Testis (tissue), 3 donors: ENCODE measurements around the gene ZNF93. TPM values are rescaled to one million over a fixed set of nuclear protein-coding genes. Genes with fewer than 3 reads are reported as not detected.
A peak's percentile ranks its signal among the peaks of the same experiment; 100 is the strongest.
"Not testable (repeated sequence)": the region's sequence is repeated elsewhere in the genome, so short reads cannot be mapped to it uniquely, and the experiment has no call there.

ENCODE experiments used
- DNase-seq: peaks from one replicate; pipeline ENCODE4 v3.0.0-alpha.2; 2019
- H3K27ac ChIP-seq, 2 donors: fragments of 200-600 bp; sonication (generic); one replicate each; pipeline ENCODE4 v1.5.1; 2019
- H3K27me3 ChIP-seq: fragments of 200-600 bp; sonication (generic); one replicate; pipeline ENCODE4 v1.5.1; 2019
- H3K36me3 ChIP-seq: fragments of 200-600 bp; sonication (generic); one replicate; pipeline ENCODE4 v1.5.1; 2017; ENCODE audit warnings: low read depth; ENCODE audit errors: missing control alignments
- H3K4me1 ChIP-seq: fragments of 200-600 bp; sonication (generic); one replicate; pipeline ENCODE4 v1.5.1; 2019
- H3K4me3 ChIP-seq, 2 donors: fragments of 200-600 bp; sonication (generic); one replicate each; pipeline ENCODE4 v1.5.1; 2017 to 2019
- H3K9me3 ChIP-seq: fragments of 200-600 bp; sonication (generic); one replicate; pipeline ENCODE4 v1.5.1; 2017
- POLR2A ChIP-seq: fragments of 450-650 bp; IDR thresholded peaks from one replicate; pipeline ENCODE4 v1.6.1; 2017; ENCODE audit warnings: antibody characterized with exemption, mild to moderate bottlenecking, moderate library complexity
- WGBS, 2 donors: methylation state at CpG; one replicate each; pipeline ENCODE4 v1.1.5; 2018; 5-methylcytosine and 5-hydroxymethylcytosine counted together
- intact Hi-C: fragments of 100-400 bp; cut with DNase I; formaldehyde crosslinking; loops from one replicate; pipeline ENCODE4 v1.15.1; 2023; ENCODE audit warnings: low total_unique reads
- polyA plus RNA-seq: library from polyadenylated mRNA; stranded (reverse); fragments of 350-450 nt; fragmentation: Illumina TruSeq; extraction: RNeasy Lipid Tissue Mini Kit (QIAGEN cat#74804); gene quantifications from one replicate; pipeline ENCODE4 v1.2.3, GENCODE V29; 2014; ENCODE audit warnings: low read depth, low replicate concordance; ENCODE audit not compliant: insufficient read depth
- total RNA-seq, 2 donors: library from RNA; depleted of rRNA; stranded (reverse); fragments of >200 nt; gene quantifications; one replicate each; pipeline ENCODE4 v1.2.3, GENCODE V29; 2016
- TF ChIP-seq, protein P1 (sequence below), 3 experiments: fragments of 450-650 bp in 2 of 3; fragments of 200-600 bp in 1 of 3; sonication (generic) in 1 of 3; IDR thresholded peaks; one replicate each; pipeline ENCODE4 v1.5.1; 2016 to 2019; ENCODE audit warnings: antibody characterized with exemption in 3 of 3, mild to moderate bottlenecking in 2 of 3, moderate library complexity in 1 of 3

The ZNF93 gene
- total and polyA plus RNA-seq, 3 donors from 2014 or later: 4.9 to 14.1 (median 10.7) TPM

DNA sequence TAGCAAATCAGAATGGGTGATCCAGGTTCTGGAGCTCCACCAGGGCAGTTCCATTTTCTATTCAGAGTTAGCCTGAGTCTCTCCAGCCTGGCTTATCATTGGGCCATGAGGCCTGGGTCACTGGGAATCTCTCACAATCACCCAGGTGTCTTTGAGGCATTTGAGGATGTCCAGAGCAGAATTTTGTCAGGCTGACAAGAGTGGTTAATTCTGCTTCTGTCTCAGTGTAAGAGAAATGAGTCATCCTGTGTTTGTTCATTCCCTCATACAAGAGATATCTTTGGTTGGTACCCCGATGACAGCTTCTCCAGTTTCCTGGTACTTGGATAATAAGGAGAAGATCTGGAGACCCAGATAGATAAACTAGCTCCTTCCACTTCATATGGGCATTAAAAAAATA, 10.4 kb downstream of the ZNF93 start:
- Histone ChIP-seq H3K4me3 (no peak overlapping the region), H3K4me1 (no peaks in the 10 kb centered on the region), H3K27me3 (no peaks in the 10 kb centered on the region), H3K27ac (no peak overlapping the region), H3K36me3 (no peaks in the 10 kb centered on the region), H3K9me3 (no peaks in the 10 kb centered on the region)
- intact Hi-C loops: no loop called here
- TF ChIP-seq, protein P1, sequence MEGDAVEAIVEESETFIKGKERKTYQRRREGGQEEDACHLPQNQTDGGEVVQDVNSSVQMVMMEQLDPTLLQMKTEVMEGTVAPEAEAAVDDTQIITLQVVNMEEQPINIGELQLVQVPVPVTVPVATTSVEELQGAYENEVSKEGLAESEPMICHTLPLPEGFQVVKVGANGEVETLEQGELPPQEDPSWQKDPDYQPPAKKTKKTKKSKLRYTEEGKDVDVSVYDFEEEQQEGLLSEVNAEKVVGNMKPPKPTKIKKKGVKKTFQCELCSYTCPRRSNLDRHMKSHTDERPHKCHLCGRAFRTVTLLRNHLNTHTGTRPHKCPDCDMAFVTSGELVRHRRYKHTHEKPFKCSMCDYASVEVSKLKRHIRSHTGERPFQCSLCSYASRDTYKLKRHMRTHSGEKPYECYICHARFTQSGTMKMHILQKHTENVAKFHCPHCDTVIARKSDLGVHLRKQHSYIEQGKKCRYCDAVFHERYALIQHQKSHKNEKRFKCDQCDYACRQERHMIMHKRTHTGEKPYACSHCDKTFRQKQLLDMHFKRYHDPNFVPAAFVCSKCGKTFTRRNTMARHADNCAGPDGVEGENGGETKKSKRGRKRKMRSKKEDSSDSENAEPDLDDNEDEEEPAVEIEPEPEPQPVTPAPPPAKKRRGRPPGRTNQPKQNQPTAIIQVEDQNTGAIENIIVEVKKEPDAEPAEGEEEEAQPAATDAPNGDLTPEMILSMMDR (IDR thresholded peaks at IDR 0.05): no peak
- no peak for TF ChIP-seq POLR2A
- no peak for DNase-seq
- 95 to 97% methylated on average over 1 of the region's 1 CpG for WGBS, 2 donors

DNA sequence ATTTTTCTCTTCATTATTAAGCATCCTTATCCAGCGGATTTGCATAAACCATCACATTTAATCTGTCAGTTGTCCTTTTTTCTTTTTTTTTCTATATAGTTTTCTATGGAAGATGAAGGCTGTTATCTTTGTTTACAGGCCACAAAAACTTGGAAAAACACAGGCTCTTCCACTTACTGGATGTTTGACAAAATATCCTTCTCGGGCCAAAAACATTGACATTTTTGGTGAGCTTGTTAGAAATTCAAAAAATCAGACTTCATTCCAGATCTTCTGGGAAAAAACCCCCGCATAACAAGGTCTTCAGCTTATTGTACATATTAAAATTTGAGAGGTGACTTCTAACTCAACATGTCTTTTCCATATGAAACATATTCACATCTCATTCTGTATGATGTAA, 13.8 kb downstream of the ZNF93 start:
- H3K27ac ChIP-seq: no peak overlapping the region
- 71 to 77% methylated on average over 3 of the region's 3 CpGs for WGBS, 2 donors
- H3K9me3 ChIP-seq: no peaks in the 10 kb centered on the region
- no peaks in the 10 kb centered on the region for H3K36me3 ChIP-seq
- TF ChIP-seq, protein P1 (IDR thresholded peaks at IDR 0.05): no peak
- no peak for TF ChIP-seq POLR2A
- no peaks in the 10 kb centered on the region for H3K4me1 ChIP-seq
- intact Hi-C loops: no loop called here
- no peak for DNase-seq
- H3K27me3 ChIP-seq: no peaks in the 10 kb centered on the region
- no peak overlapping the region for H3K4me3 ChIP-seq

DNA sequence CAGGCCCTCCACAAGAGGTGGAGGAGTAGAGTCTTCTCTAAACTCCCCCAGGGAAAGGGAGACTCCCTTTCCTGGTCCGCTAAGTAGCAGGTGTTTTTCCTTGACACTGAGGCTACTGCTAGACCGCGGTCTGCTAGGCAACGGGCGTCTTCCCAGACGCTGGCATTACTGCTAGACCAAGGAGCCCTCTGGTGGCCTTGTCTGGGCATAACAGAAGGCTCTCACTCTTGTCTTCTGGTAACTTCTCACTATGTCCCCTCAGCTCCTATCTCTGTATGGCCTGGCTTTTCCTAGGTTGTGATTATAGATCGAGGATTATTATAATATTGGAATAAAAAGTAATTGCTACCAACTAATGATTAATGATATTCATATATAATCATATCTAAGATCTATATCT, 29.7 kb downstream of the ZNF93 start:
- peak; percentile 85 for DNase-seq
- H3K27me3 ChIP-seq, H3K4me1 ChIP-seq, H3K9me3 ChIP-seq, intact Hi-C loops, H3K27ac ChIP-seq, H3K4me3 ChIP-seq, H3K36me3 ChIP-seq: not testable (repeated sequence)
- WGBS, 2 donors: 47 to 82% methylated on average over 7 of the region's 7 CpGs
- TF ChIP-seq, protein P1 (IDR thresholded peaks at IDR 0.05): peak; percentile 18 to 34 (median 21)

DNA sequence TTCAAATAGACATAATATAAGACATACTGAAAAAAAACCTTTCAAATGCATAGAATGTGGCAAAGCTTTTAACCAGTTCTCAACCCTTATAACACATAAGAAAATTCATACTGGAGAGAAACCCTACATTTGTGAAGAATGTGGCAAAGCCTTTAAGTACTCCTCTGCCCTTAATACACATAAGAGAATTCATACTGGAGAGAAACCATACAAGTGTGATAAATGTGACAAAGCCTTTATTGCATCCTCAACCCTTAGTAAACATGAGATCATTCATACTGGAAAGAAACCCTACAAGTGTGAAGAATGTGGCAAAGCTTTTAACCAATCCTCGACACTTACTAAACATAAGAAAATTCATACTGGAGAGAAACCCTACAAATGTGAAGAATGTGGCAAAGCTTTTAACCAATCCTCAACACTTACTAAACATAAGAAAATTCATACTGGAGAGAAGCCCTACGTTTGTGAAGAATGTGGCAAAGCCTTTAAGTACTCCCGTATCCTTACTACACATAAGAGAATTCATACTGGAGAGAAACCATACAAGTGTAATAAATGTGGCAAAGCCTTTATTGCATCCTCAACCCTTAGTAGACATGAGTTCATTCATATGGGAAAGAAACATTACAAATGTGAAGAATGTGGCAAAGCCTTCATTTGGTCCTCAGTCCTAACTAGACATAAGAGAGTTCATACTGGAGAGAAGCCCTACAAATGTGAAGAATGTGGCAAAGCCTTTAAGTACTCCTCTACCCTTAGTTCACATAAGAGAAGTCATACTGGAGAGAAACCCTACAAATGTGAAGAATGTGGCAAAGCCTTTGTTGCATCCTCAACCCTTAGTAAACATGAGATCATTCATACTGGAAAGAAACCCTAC, 32.9 kb downstream of the ZNF93 start:
- intact Hi-C loops, DNase-seq, H3K4me3 ChIP-seq, H3K4me1 ChIP-seq, H3K27me3 ChIP-seq, H3K27ac ChIP-seq, H3K36me3 ChIP-seq, H3K9me3 ChIP-seq: not testable (repeated sequence)
- 90 to 91% methylated on average over 3 of the region's 3 CpGs for WGBS, 2 donors

DNA sequence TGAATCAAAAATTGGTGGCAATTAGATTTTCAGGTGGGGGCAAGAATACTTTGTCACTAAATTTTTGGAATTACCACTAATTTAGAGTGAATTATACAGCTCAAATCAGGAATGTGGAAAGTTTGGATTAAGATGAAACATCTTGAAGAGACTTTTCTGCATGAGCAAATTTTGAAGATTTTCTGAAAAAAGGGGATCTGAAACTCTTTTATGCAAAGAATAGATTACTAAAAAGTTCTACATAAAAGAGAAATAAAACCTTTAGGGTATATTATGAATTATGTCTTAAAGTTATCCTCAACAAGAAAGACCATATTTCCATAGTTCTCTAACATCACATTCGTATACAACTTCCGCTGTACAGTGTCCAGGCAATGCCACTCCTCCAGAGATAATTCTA, 36.7 kb downstream of the ZNF93 start:
- 94 to 95% methylated on average over 2 of the region's 2 CpGs for WGBS, 2 donors

More for the DNA sequence above, 36.7 kb downstream of the ZNF93 start:
- H3K4me1 ChIP-seq: no peaks in the 10 kb centered on the region
- DNase-seq: no peak
- no peak overlapping the region for H3K27ac ChIP-seq
- no peak overlapping the region for H3K4me3 ChIP-seq
- TF ChIP-seq, protein P1 (IDR thresholded peaks at IDR 0.05): no peak
- TF ChIP-seq POLR2A: no peak
- H3K9me3 ChIP-seq: no peaks in the 10 kb centered on the region
- intact Hi-C loops: no loop called here
- H3K36me3 ChIP-seq: no peaks in the 10 kb centered on the region
- no peaks in the 10 kb centered on the region for H3K27me3 ChIP-seq
